DOHH2 (cell line): ENCODE results near the gene PYGB.

Source experiments
- EZH2phosphoT487 ChIP-seq: fragments of 200-600 bp; sonication (generic); IDR thresholded peaks from 2 replicates; pipeline ENCODE4 v1.6.1; 2017; ENCODE audit warnings: borderline replicate concordance, mild to moderate bottlenecking, antibody characterized with exemption, low read length, moderate library complexity, mixed read lengths
- TF ChIP-seq, protein P1 (sequence below): fragments of 200-600 bp; sonication (generic); IDR thresholded peaks from one replicate; pipeline ENCODE4 v1.5.1; 2014; ENCODE audit warnings: antibody characterized with exemption, mild to moderate bottlenecking, low read depth, low read length; ENCODE audit not compliant: poor library complexity, severe bottlenecking

DNA sequence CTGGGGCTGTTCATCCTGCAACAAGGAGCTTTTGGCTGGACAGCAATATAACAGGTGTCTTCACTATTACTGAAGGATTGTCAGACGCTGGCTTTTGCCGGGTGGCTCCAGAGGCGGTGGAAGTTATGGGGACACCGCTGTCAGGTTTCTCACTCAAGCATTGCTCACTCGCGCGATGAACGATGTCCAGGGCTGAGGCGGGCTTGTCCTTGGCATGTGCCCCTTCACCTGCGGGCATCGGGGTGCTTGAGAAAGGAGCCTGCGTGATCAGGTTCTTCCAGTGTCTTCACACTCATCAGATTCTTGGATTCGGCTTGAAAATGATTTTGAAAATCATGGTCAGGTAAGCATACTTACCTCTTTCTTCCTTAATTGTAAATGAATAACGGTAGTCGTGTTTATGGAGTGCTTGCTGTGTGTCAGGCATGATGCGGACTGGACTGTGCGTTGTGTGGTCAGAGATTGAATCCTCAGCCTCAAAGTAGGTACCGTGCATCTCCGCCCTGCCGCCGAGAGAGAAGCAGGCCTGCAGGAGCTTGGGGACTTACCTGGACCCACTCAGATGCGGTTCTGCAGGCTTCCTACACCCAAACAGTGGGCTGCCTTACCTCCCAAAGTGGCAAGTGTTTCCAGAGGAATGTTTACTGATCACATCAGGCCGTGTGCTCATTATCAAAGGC, 18.3 kb upstream of the PYGB start:
- TF ChIP-seq, protein P1, sequence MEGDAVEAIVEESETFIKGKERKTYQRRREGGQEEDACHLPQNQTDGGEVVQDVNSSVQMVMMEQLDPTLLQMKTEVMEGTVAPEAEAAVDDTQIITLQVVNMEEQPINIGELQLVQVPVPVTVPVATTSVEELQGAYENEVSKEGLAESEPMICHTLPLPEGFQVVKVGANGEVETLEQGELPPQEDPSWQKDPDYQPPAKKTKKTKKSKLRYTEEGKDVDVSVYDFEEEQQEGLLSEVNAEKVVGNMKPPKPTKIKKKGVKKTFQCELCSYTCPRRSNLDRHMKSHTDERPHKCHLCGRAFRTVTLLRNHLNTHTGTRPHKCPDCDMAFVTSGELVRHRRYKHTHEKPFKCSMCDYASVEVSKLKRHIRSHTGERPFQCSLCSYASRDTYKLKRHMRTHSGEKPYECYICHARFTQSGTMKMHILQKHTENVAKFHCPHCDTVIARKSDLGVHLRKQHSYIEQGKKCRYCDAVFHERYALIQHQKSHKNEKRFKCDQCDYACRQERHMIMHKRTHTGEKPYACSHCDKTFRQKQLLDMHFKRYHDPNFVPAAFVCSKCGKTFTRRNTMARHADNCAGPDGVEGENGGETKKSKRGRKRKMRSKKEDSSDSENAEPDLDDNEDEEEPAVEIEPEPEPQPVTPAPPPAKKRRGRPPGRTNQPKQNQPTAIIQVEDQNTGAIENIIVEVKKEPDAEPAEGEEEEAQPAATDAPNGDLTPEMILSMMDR = no peak
- TF ChIP-seq EZH2phosphoT487 = no peak
